HL-60 (cell line): Measurements from ENCODE around the gene TPBGL.

Source experiments
- CTCF ChIP-seq: IDR thresholded peaks from one replicate; pipeline ENCODE4 v1.5.1; 2011; ENCODE audit warnings: low read length, control low read depth, inconsistent platforms; ENCODE audit not compliant: insufficient read depth
- GABPA ChIP-seq: IDR thresholded peaks from 2 replicates; pipeline ENCODE4 v1.6.1; 2012; ENCODE audit warnings: low read depth
- POLR2AphosphoS5 ChIP-seq: IDR thresholded peaks from 2 replicates; pipeline ENCODE4 v1.6.1; 2012; ENCODE audit warnings: low read depth
- REST ChIP-seq: IDR thresholded peaks from 2 replicates; pipeline ENCODE4 v1.6.1; 2012; ENCODE audit warnings: low read depth; ENCODE audit not compliant: insufficient replicate concordance
- SPI1 ChIP-seq: IDR thresholded peaks from 2 replicates; pipeline ENCODE4 v1.6.1; 2012; ENCODE audit warnings: low read depth, mild to moderate bottlenecking, borderline replicate concordance

- TF ChIP-seq POLR2AphosphoS5: no peak
- TF ChIP-seq CTCF: no peak
- no peak for TF ChIP-seq GABPA
- no peak for TF ChIP-seq REST
- no peak for TF ChIP-seq SPI1
These were observed 52.4 kb downstream of the TPBGL start for GRCh38 chr11:75292943-75293342.
